IMR-90 (cell line): ENCODE results near the gene C2. TPM values are rescaled to one million over a fixed set of nuclear protein-coding genes. Genes with fewer than 3 reads are reported as not detected.
"Not testable (repeated sequence)": the region's sequence is repeated elsewhere in the genome, so short reads cannot be mapped to it uniquely, and the experiment has no call there.

Experiments used
- ATAC-seq: fragments of 200-7000 bp; cut with Tn5 transposase; 2 replicates; pipeline ENCODE4 v1.9.1; 2020; ENCODE audit warnings: low read depth, mild to moderate bottlenecking, moderate library complexity
- BruUV-seq: library from RNA; stranded (reverse); fragments of 400-500 nt; replicated peaks from 2 replicates; lab custom pipeline; 2021; lab: Mats Ljungman, UMichigan
- CTCF ChIA-PET: fragments of 300-600 bp; formaldehyde crosslinking; extraction: SDS; loops from one replicate; lab custom pipeline; 2021; ENCODE audit warnings: antibody characterized with exemption; lab: Yijun Ruan, JAX
- POLR2A ChIA-PET: fragments of 300-600 bp; sonication (Branson Sonifier 250); formaldehyde crosslinking; loops from one replicate; lab custom pipeline; 2022; ENCODE audit warnings: antibody characterized with exemption; ENCODE audit not compliant: unreplicated experiment; lab: Charles Lee
- DNase-seq: peaks from one replicate; pipeline ENCODE4 v3.0.0; 2013
- H2AFZ ChIP-seq: replicated peaks from 2 replicates; pipeline ENCODE3; 2013; ENCODE audit warnings: low read length, mild to moderate bottlenecking; ENCODE audit not compliant: poor library complexity
- H2AK5ac ChIP-seq: 2 replicates; pipeline ENCODE4 v1.6.1; 2013; ENCODE audit warnings: low read depth, low read length, inconsistent platforms
- H2AK9ac ChIP-seq: replicated peaks from 2 replicates; pipeline ENCODE3; 2013; ENCODE audit warnings: mild to moderate bottlenecking, low read depth, low read length, moderate library complexity; ENCODE audit not compliant: poor library complexity
- H2BK120ac ChIP-seq: 2 replicates; pipeline ENCODE4 v1.6.1; 2013; ENCODE audit warnings: low read depth, low read length, inconsistent platforms
- H2BK15ac ChIP-seq: 3 replicates; pipeline ENCODE4 v1.6.1; 2013; ENCODE audit warnings: low read depth, low read length, inconsistent platforms
- H2BK20ac ChIP-seq: 2 replicates; pipeline ENCODE4 v1.6.1; 2013; ENCODE audit warnings: low read depth, mild to moderate bottlenecking, inconsistent platforms, low read length, moderate library complexity
- H2BK5ac ChIP-seq: 2 replicates; pipeline ENCODE4 v1.6.1; 2013; ENCODE audit warnings: mild to moderate bottlenecking, low read depth, low read length, inconsistent platforms; ENCODE audit not compliant: poor library complexity, severe bottlenecking
- H3K14ac ChIP-seq: replicated peaks from 2 replicates; pipeline ENCODE4 v1.6.1; 2013; ENCODE audit warnings: low read depth, low read length, inconsistent platforms
- H3K18ac ChIP-seq: 2 replicates; pipeline ENCODE4 v1.6.1; 2013; ENCODE audit warnings: low read depth, low read length, control low read depth
- H3K23ac ChIP-seq: 2 replicates; pipeline ENCODE4 v1.6.1; 2013; ENCODE audit warnings: low read depth, low read length, inconsistent platforms
- H3K27ac ChIP-seq: 2 replicates; pipeline ENCODE4 v1.5.1; 2013; ENCODE audit warnings: mild to moderate bottlenecking, control low read depth, low read length; ENCODE audit not compliant: insufficient read depth
- H3K27me3 ChIP-seq: 2 replicates; pipeline ENCODE4 v1.6.1; 2013; ENCODE audit warnings: low read length; ENCODE audit not compliant: control insufficient read depth, insufficient read depth
- H3K36me3 ChIP-seq: 2 replicates; pipeline ENCODE4 v1.6.1; 2013; ENCODE audit warnings: low read length, mixed read lengths; ENCODE audit not compliant: control insufficient read depth, insufficient read depth
- H3K4ac ChIP-seq: 2 replicates; pipeline ENCODE4 v1.6.1; 2013; ENCODE audit warnings: low read depth, low read length, inconsistent platforms
- H3K4me1 ChIP-seq: 2 replicates; pipeline ENCODE4 v1.6.1; 2013; ENCODE audit warnings: low read length, mixed read lengths; ENCODE audit not compliant: control insufficient read depth, insufficient read depth
- H3K4me2 ChIP-seq: 2 replicates; pipeline ENCODE4 v1.6.1; 2013; ENCODE audit warnings: low read depth, mild to moderate bottlenecking, control low read depth, low read length, moderate library complexity
- H3K4me3 ChIP-seq: 2 replicates; pipeline ENCODE4 v1.5.1; 2013; ENCODE audit warnings: low read depth, mild to moderate bottlenecking, control low read depth, low read length, moderate library complexity; ENCODE audit not compliant: insufficient read depth
- H3K56ac ChIP-seq: 2 replicates; pipeline ENCODE4 v1.6.1; 2013; ENCODE audit warnings: low read length, inconsistent platforms; ENCODE audit not compliant: insufficient read depth; ENCODE audit errors: extremely low read depth
- H3K79me1 ChIP-seq, 2 experiments: 2 replicates each; pipeline ENCODE4 v1.6.1; 2013; ENCODE audit warnings: low read length in 2 of 2, inconsistent platforms in 1 of 2, low read depth in 1 of 2
- H3K9ac ChIP-seq: 2 replicates; pipeline ENCODE4 v1.6.1; 2013; ENCODE audit warnings: low read depth, low read length, control low read depth
- H3K9me1 ChIP-seq: 2 replicates; pipeline ENCODE4 v1.6.1; 2013; ENCODE audit warnings: low read length, inconsistent platforms; ENCODE audit not compliant: insufficient read depth
- H3K9me3 ChIP-seq: 2 replicates; pipeline ENCODE4 v1.6.1; 2013; ENCODE audit warnings: low read length; ENCODE audit not compliant: control insufficient read depth, insufficient read depth
- H4K20me1 ChIP-seq: 2 replicates; pipeline ENCODE4 v1.6.1; 2013; ENCODE audit warnings: low read length, inconsistent platforms; ENCODE audit not compliant: insufficient read depth
- H4K5ac ChIP-seq: 2 replicates; pipeline ENCODE4 v1.6.1; 2013; ENCODE audit warnings: mild to moderate bottlenecking, low read depth, low read length, control low read depth
- H4K8ac ChIP-seq, 2 experiments: 2 replicates each; pipeline ENCODE4 v1.6.1; 2013; ENCODE audit warnings: low read depth in 2 of 2, low read length in 2 of 2, control low read depth in 1 of 2, inconsistent platforms in 1 of 2
- H4K91ac ChIP-seq: 2 replicates; pipeline ENCODE4 v1.6.1; 2013; ENCODE audit warnings: low read depth, low read length, inconsistent platforms; ENCODE audit not compliant: insufficient read depth
- WGBS, 2 experiments: methylation state at CpG; one replicate each; pipeline versions ENCODE4 v1.1.5 to v1.1.7; 2013; ENCODE audit warnings: missing lambda C conversion rate in 2 of 2; ENCODE audit not compliant: insufficient read length in 1 of 2; ENCODE audit errors: extremely low coverage in 2 of 2; 5-methylcytosine and 5-hydroxymethylcytosine counted together
- dilution Hi-C: fragments of 300-500 bp; cut with HindIII; formaldehyde crosslinking; loops from one replicate; pipeline ENCODE4 v1.14.3; 2018; ENCODE audit warnings: low sequenced_read_pairs; ENCODE audit not compliant: unreplicated experiment
- in situ Hi-C: fragments of 300-500 bp; cut with MboI; formaldehyde crosslinking; loops from 3 replicates; pipeline ENCODE4 v1.14.3; 2019; ENCODE audit warnings: low sequenced_read_pairs, inconsistent platforms, mixed read lengths
- intact Hi-C: fragments of 100-400 bp; cut with micrococcal nuclease; formaldehyde crosslinking; loops from 2 replicates; pipeline ENCODE4 v1.10.0; 2022
- polyA plus RNA-seq, 3 experiments: library from polyadenylated mRNA; depleted of rRNA; stranded (reverse); fragments of >200 nt; gene quantifications; 2 replicates each; pipeline ENCODE4 v1.2.3, GENCODE V29; 2012; ENCODE audit warnings: low replicate concordance in 1 of 3
- total RNA-seq: library from RNA; depleted of rRNA; stranded (reverse); fragments of >200 nt; gene quantifications from 2 replicates; pipeline ENCODE4 v1.2.3, GENCODE V29; 2012

C2 gene
- total and polyA plus RNA-seq, 2 of the 4 experiments (the other 2 are of a cell fraction) = 0.18 to 0.19 TPM

GRCh38 chr6:31909298-31909697, 18.2 kb upstream of the C2 start:
- not testable (repeated sequence) for H3K4me3 ChIP-seq

More at GRCh38 chr6:31909298-31909697, 18.2 kb upstream of the C2 start:
- WGBS, 2 experiments = 100% methylated on average over 2 of the region's 7 CpGs; no CpG with 5 or more reads in 1 of the 2 experiments
- ATAC-seq, H3K79me1 ChIP-seq, POLR2A ChIA-PET, H3K9ac ChIP-seq, intact Hi-C loops, H2BK15ac ChIP-seq, H2AK9ac ChIP-seq, H3K14ac ChIP-seq, H4K20me1 ChIP-seq, H3K4me2 ChIP-seq, H2AFZ ChIP-seq, dilution Hi-C loops, in situ Hi-C loops, H3K18ac ChIP-seq, H4K5ac ChIP-seq, DNase-seq, H3K27me3 ChIP-seq, H3K36me3 ChIP-seq, H3K9me3 ChIP-seq, BruUV-seq, H3K56ac ChIP-seq, H3K4me1 ChIP-seq, H3K23ac ChIP-seq: not testable (repeated sequence)
- peak overlapping the region; percentile 40 for H4K91ac ChIP-seq
- peak overlapping the region in 1 of 2 experiments; percentile 48; a peak in 2 of 4 replicates for H4K8ac ChIP-seq
- peak overlapping the region; percentile 96 for H2AK5ac ChIP-seq
- CTCF ChIA-PET = interaction anchor here (0.6 to 1.0 kb wide), 2 partner anchors 14 to 150 kb away, joined by 3 to 7 read pairs; no protein-coding TSS in a partner anchor
- peak overlapping the region; percentile 70; the same call in 1 of the 2 replicates for H2BK120ac ChIP-seq
- peak overlapping the region; percentile 64; the same call in 1 of the 2 replicates for H3K4ac ChIP-seq
- peak overlapping the region; percentile 33; the same call in 1 of the 2 replicates for H2BK20ac ChIP-seq
- H3K9me1 ChIP-seq = peaks cover 12% of the 10 kb centered on the region; the same call in 1 of the 2 replicates
- H2BK5ac ChIP-seq = peak overlapping the region; percentile 61
- peak overlapping the region; percentile 39; the same call in 1 of the 2 replicates for H3K27ac ChIP-seq
